HG03442 (cell line): ENCODE measurements around the gene OTUD4.
"Not testable (repeated sequence)": the region's sequence is repeated elsewhere in the genome, so short reads cannot be mapped to it uniquely, and the experiment has no call there.

Experiments
- ATAC-seq: cut with Tn5 transposase; IDR thresholded peaks from one replicate; pipeline ENCODE4 v1.9.1; 2021; ENCODE audit warnings: mild to moderate bottlenecking, moderate library complexity; ENCODE audit not compliant: unreplicated experiment

OTUD4 gene, protein sequence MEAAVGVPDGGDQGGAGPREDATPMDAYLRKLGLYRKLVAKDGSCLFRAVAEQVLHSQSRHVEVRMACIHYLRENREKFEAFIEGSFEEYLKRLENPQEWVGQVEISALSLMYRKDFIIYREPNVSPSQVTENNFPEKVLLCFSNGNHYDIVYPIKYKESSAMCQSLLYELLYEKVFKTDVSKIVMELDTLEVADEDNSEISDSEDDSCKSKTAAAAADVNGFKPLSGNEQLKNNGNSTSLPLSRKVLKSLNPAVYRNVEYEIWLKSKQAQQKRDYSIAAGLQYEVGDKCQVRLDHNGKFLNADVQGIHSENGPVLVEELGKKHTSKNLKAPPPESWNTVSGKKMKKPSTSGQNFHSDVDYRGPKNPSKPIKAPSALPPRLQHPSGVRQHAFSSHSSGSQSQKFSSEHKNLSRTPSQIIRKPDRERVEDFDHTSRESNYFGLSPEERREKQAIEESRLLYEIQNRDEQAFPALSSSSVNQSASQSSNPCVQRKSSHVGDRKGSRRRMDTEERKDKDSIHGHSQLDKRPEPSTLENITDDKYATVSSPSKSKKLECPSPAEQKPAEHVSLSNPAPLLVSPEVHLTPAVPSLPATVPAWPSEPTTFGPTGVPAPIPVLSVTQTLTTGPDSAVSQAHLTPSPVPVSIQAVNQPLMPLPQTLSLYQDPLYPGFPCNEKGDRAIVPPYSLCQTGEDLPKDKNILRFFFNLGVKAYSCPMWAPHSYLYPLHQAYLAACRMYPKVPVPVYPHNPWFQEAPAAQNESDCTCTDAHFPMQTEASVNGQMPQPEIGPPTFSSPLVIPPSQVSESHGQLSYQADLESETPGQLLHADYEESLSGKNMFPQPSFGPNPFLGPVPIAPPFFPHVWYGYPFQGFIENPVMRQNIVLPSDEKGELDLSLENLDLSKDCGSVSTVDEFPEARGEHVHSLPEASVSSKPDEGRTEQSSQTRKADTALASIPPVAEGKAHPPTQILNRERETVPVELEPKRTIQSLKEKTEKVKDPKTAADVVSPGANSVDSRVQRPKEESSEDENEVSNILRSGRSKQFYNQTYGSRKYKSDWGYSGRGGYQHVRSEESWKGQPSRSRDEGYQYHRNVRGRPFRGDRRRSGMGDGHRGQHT

DNA sequence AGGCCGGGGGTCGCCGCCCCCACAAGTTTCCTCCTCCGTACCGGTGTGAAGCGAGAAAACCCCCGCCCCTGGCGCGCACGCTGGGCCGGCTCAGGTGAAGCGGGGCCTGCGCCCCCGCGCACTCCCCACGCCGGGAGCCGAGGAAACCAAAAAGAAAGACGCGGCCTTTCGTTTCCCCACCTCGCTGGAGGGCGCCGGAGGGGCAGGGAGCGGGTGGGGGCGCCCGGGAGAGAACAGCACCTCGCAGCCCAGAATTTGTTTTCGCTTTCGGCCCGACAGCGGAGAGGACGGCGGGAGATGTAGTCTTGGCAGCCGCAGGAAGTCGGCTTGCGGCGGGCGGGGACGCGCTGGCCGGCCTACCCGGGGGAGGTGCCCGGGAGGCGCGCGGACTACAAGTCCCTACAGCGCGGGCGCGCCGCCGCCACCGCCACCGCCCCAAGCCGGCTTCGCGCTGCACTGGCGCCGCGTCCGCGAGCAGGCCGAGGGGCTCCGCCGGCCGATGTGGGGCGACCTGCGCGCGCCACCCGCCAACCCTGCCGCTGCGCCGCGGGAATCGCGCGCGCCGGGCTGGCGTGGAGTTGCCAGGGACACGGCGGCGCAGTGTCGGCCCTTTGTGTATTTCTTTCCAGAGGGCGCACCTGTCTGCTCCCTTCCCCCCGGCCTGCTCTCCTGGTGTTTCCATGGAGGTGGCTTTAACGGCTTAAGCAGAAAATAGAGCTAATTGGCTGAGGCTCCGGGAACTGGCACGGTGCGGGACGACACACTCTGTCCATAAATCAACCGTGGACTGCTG, at the start of gene OTUD4:
TSS of gene OTUD4 (minus strand) at position 292 of the 793 bp plus-strand sequence. CDS start 616 bp downstream, outside the sequence.
- ATAC-seq = peak; percentile 80

DNA sequence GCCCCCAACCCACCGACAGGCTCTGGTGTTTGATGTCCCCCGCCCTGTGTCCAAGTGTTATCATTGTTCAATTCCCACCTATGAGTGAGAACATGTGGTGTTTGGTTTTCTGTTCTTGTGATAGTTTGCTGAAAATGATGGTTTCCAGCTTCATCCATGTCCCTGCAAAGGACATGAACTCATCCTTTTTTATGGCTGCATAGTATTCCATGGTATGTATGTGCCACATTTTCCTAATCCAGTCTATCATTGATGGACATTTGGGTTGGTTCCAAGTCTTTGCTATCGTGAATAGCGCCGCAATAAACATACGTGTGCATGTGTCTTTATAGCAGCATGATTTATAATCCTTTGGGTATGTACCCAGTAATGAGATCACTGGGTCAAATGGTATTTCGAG, 42.8 kb upstream of the OTUD4 start:
- not testable (repeated sequence) for ATAC-seq

DNA sequence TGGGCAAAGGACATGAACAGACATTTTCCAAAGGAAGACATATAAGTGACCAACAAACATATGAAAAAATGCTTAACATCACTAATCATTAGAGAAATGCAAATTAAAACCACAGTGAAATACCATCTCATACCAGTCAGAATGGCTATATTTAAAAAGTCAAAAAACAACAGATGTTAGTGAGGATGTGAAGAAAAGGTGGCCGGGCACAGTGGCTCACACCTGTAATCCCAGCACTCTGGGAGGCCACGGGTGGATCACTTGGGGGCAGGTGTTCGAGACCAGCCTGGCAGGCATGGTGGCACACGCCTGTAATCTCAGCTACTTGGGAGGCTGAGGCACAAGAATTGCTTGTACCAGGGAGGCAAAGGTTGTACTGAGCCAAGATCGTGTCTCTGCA, 41.1 kb upstream of the OTUD4 start:
- not testable (repeated sequence) for ATAC-seq

DNA sequence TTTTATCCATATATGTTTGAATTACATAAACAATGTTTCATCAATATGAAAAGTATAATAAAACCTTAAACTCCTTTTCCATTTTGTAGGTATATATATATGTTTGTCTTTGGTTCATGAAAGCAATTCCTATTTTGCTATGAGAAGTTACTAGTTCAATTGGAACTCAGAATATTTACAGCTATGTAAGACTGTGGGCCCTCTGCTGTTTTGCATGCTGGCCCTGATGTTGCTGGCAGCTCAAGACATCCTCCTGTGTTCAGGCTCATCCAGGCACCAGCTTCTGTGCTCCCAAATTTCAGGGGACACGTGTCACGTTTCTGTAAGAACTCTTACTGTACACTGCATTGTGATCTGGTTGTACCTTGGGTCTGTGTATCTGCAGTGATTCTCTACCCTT, 38.7 kb upstream of the OTUD4 start:
- no peak for ATAC-seq

DNA sequence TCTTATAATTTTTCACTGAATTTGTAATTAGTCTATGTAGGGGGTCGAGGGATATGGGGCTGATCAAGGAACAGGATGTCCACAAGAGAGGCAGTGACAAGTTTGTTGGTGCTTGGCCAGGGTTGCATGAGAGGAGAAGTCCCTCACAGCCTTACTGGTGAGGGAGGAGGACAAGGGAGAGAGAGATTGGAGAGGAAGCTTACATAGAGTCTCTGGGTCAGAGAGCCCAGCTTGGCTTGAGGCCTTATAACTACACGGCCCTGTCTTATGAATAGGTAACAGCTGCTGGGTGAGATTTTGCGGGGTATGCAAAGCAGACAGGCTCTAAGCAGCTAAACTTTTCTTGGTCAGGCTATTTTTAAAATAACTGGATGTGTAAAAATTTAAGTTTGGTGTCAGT, 37.9 kb upstream of the OTUD4 start:
- peak; percentile 91 for ATAC-seq

DNA sequence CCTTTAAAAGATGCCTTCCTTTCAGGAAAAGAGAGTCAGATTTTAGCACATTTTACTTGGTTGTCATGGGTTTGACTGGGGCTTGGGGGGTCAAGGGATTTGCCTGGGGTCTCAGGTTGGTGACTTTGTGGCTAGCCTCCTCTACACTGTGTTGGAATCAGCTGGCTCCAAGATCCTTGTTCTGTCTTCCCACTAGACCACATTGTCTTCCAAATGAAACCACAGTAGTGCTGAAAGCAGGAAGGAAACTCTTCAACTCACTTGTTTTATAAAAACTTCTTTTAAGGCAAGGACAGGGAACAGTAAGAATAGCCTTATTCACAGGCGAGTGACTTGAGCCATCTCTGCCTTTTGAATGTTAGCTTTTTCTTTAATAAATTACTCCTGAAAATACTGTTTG, 37.0 kb upstream of the OTUD4 start:
- no peak for ATAC-seq

DNA sequence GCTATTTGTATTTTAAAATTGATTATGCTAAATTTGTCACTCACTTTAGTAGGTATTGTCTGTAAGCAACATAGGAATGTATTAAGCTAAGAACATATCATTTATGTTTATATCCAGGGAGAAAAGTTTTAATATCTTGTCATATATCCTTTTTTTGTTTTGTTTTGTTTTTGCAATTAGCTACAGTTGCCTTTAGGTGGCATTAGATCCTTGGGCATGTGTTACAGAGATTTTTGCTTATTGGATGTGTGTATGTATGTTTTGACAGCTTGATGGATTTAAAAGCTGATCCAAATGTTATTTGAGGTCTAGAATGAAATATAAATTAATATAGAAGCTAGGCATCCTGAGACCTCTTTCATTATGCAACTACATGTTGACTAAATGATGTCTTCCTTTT, 36.1 kb upstream of the OTUD4 start:
- ATAC-seq = no peak

DNA sequence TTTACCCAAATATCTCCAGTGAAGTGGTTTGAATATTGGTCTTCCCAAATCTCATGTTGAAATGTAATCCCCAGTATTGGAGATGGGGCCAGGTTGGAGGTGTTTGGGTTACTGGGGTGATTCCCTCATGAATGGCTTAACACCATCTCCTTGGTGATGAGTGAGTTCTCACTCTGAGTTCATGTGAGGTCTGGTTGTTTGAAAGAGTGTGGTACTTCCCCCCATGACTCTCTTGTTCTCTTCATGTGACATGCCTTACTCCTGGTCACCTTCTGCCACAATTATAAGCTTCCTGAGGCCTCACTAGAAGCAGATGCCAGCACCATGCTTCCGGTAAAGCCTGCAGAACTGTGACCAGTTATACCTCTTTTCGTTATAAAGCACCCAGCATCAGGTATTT, 32.9 kb upstream of the OTUD4 start:
- peak; percentile 57 for ATAC-seq

DNA sequence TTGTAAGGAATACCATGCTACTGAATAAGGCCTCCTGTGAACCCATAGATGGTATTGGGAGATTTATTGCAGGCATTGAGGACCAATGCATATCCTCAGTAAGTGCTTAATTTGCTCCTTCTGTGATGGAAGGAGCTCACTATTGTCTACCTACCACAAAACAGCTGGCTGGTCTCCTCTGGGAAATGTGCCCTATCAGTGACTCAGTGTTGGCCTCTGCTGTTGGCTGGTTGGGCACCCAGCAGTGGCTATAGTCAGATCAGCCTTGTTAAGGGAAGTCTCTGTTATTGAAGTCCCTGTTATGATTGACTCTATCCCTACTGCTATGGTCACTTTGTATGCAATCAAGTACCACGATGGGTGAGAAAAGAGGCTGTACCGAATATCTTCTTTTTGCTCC, 27.5 kb upstream of the OTUD4 start:
- no peak for ATAC-seq

DNA sequence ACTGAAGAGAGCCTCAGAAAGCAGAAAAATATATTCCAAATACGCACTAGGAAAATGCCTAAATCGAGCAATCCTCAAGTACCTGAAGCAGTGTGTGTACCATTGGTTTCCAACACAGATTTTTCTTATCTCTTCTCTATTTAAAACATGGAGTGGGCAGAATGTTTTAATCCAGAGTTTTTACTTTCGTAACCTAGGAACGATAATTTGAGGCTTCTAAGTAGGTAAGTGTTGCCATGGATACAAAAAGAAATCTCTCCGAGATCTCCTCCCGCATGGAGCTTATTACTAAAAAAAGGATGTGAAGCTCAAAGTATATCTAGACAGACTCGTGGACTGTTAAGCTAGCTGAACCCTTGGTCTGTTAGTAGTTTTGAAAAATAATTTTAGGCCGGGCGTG, 23.0 kb upstream of the OTUD4 start:
- no peak for ATAC-seq

DNA sequence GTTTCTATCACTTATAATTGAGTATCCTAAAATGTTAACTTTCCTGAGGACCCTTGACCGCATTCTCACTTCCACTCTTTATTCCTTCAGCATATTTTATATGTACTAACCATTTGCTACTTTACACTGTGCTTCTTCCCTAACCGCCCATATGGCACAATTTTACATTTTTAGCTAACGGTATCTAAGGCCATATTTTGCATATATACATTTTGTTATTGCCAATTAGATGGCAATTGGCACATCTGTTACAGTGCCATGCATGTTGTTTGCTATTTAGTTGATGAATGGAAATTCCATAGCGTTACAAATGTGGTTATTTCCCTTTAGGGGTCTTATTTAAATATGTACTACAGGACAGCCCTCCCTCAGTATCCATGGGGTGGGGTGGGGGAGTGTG, 20.0 kb upstream of the OTUD4 start:
- ATAC-seq = no peak

DNA sequence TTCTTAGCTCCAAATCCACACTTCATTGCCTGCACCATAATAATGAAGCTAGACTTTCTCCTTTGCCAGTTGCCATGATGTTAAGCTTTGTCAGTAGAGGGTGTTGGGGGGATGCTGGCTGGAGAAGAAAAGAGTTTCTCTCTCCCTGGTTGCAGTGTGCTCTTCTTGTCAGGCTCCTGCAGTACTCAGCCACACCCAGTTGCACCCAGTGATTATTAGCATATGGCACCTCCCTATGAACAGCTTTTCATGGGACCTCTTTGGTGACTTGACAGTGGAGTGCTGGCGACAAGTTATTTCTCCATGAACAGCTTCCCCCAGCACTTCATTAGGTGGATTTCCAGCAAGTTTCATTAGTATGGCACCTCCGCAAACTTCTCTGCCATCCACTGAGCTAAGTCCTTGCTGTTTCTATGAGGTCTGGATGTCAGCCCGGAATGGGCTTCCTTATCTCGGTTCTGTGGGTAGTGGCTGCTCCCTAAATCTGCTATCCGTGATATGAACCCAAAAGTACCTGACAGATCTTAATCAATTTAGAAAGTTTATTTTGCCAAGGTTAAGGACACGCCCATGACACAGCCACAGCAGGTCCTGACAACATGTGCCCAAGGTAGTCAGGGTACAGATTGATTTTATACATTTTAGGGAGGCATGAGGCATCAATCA, 18.8 kb upstream of the OTUD4 start:
- no peak for ATAC-seq

DNA sequence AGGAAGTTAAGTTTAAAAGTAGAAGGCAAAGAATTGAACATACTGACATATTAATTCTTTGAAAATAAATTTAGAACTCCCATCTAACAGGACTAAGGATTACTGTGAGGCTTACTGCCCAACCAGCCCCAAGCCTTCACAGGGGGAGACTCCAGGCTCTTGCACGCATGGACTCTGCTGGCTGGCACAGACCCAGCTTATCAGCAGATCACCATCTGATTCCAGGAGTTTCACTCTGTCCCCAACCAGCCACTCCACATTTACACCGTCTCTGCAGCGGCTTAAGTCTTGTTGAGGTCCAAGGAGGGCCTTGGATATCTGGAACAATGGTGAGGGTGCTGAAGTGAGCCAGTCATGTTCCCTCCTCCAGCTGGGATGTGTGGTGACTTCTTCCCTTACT, 16.4 kb upstream of the OTUD4 start:
- no peak for ATAC-seq

DNA sequence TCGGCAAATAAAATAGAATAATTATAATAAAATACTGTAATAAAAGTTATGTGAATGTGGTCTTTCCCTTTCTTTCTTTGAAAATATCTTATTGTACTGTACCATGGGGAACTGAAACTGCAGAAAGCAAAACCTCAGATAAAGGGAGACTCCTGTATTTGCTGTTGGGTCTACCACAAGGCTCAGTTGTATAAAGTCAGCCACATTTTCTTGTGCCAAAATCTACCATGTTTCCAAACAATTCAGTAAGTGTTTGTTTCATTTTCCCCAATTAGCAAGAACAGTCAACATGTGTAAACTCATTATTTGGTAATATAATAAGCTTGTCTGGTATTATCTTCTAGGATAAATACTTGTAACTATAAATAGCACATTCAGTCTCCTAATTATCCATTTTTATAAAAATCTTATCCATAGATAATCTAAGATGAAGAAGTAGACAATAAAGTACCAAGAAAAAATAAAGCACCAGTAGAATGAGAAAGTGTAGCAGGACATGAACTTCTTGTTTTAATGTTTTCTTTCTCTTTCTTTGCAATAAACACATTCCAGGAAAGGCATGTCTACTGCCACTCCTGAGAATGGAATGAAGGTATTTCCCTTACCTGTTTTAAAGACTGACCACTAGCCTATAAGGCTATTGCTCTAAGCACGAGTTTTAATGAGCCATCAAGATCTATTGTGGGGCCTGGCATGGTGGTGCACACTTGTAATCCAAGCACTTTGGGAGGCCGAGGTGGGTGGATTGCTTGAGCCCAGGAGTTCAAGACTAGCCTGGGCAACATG, 15.0 kb upstream of the OTUD4 start:
- ATAC-seq = peak; percentile 85

DNA sequence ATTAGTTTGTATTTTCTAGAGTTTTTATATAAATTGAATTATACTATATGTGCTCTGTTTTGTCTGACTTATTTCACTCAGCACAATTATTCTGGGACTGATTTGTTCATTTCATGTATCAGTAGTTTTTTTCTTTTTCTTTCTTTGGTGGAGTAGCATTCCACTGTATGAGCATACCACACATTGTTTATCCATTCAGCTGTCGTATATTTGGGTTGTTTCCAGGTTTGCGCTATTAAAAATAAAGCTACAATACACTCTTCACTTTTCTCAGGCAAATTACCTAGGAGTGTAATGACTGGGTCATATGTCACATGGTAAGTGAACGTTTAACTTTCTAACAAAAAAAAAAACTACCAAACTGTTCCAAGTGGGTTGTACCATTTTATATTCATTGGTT, 9.6 kb upstream of the OTUD4 start:
- ATAC-seq = no peak

DNA sequence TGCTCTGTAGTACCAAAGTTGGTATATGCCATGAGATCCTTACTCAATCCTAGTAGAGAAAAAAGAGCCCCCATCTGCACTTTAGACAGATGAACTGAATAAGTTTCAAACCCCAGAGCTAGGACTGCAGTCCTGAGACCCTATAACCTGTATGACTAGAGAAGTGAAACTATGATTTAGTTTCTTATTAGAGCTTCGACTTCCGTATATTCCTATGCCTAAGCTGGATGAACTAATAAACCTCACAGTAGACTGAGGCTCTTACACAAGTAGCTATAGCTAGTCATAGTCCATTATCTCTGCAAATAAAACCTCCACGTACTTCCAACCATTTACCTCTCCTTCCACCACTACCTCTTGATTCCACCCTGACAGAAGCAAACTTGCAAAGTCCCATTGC, 6.3 kb upstream of the OTUD4 start:
- peak; percentile 85 for ATAC-seq

DNA sequence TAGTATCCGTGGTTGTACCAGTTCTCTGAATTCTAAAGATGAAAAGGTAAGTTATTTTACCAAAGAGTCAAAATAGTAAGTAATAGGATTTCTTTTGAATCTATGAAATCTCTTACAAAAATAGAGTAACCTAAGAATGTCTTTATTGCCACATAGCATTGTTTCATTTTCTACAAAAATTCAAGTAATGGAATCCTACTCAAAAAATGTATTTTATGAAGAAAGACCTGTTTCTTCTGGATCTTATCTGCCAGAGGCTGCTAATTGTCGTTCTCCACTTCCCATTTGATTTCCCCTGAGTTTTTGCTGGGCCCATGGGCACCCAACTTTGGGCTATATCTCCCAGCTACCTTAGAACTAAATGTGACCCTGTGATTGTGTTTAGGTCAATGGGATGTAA, 3.2 kb upstream of the OTUD4 start:
- no peak for ATAC-seq

DNA sequence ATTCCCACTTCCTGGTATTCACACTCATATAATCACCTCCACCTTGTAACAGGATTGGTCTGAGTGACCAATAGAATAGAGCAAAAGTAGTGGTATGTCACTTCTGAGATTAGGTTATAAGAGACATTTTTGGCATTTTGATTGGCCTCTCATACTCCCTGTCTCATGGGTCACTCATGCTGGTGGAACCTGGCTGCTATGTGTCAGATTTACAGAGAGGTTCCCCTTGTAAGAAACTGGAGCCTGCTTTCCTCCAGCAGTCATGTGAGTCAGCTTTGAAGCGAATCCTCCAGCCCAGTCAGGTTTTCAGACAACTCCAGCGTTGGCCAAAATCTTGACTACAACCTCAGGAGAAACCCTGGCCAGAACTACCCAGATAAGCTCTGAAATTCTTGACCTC, 2.6 kb upstream of the OTUD4 start:
- no peak for ATAC-seq

DNA sequence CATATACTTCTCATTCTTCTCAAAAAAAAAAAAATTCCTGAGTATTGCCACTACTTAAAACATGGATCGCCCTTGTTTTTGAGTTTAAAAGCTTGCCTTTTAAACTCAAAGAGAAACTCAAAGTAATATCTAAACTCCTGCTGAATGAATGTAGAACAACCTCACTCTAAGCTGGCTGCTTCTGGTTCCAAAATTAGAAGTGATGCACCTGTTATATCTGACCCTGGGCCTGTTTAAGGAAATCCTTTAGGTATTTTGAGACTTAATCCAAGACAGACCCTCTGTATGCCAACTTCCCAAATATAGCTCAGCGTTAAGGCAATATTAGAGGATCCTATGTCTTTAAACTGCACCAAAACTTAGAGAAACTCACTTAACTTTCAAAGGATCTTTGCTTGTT, 1.8 kb upstream of the OTUD4 start:
- ATAC-seq = no peak
